Gastrocnemius medialis (tissue), 4 donors: ENCODE results near the gene LITAFD.

Experiments
- POLR2A ChIP-seq, 2 donors: fragments of 450-650 bp; IDR thresholded peaks; one replicate each; pipeline ENCODE4 v1.6.1; 2017; ENCODE audit warnings: antibody characterized with exemption in 2 of 2, mild to moderate bottlenecking in 2 of 2, moderate library complexity in 2 of 2
- TF ChIP-seq, protein P1 (sequence below), 5 experiments: fragments of 450-650 bp in 3 of 5; fragments of 200-600 bp in 2 of 5; sonication (generic) in 2 of 5; IDR thresholded peaks in 4 of 5; conservative IDR thresholded peaks in 1 of 5; 1 replicate in 4 of 5; 2 replicates in 1 of 5; pipeline ENCODE4 v1.5.1; 2016 to 2019; ENCODE audit warnings: antibody characterized with exemption in 5 of 5, mild to moderate bottlenecking in 3 of 5, moderate library complexity in 3 of 5

GRCh38 chr16:8919089-8919933, 37.2 kb downstream of the LITAFD start:
- TF ChIP-seq POLR2A (IDR thresholded peaks at IDR 0.05): no peak
- TF ChIP-seq, protein P1, sequence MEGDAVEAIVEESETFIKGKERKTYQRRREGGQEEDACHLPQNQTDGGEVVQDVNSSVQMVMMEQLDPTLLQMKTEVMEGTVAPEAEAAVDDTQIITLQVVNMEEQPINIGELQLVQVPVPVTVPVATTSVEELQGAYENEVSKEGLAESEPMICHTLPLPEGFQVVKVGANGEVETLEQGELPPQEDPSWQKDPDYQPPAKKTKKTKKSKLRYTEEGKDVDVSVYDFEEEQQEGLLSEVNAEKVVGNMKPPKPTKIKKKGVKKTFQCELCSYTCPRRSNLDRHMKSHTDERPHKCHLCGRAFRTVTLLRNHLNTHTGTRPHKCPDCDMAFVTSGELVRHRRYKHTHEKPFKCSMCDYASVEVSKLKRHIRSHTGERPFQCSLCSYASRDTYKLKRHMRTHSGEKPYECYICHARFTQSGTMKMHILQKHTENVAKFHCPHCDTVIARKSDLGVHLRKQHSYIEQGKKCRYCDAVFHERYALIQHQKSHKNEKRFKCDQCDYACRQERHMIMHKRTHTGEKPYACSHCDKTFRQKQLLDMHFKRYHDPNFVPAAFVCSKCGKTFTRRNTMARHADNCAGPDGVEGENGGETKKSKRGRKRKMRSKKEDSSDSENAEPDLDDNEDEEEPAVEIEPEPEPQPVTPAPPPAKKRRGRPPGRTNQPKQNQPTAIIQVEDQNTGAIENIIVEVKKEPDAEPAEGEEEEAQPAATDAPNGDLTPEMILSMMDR (IDR thresholded peaks at IDR 0.05 in 4 of 5, conservative IDR thresholded peaks at IDR 0.05 in 1 of 5): no peak
